ENCODE results near the gene TSPAN18.

- TF ChIP-seq CTCF (IDR thresholded peaks at IDR 0.05; ENCODE audit: low read length) (no peak), EZH2 (IDR thresholded peaks at IDR 0.05; ENCODE audit: borderline replicate concordance, low read length) (no peak)
These were observed 48.0 kb downstream of the TSPAN18 start for GRCh38 chr11:44774731-44775130.

Measured in OCI-LY1 (cell line).